ENCODE data around the gene MTHFD1L.

DNA sequence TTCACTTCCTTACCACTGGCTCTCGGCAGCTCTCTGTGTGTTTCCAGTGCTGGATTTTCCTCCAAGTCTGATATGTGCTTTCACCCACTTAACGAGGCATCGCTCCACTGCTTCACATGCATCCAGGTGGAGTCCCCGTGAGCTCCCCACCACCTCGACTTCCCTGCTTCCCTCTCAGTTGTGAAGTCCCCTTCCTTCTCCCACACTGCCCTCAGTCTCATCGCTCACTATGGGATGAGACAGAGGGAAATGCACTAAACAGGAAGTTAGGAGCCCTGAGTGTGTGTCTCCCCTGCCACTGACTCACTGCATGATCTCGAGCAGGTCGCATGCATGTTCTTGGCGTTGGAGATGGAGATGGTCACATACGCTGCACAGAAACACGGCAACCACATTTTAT lies 84.0 kb downstream of the MTHFD1L start:
- TF ChIP-seq, protein P1, sequence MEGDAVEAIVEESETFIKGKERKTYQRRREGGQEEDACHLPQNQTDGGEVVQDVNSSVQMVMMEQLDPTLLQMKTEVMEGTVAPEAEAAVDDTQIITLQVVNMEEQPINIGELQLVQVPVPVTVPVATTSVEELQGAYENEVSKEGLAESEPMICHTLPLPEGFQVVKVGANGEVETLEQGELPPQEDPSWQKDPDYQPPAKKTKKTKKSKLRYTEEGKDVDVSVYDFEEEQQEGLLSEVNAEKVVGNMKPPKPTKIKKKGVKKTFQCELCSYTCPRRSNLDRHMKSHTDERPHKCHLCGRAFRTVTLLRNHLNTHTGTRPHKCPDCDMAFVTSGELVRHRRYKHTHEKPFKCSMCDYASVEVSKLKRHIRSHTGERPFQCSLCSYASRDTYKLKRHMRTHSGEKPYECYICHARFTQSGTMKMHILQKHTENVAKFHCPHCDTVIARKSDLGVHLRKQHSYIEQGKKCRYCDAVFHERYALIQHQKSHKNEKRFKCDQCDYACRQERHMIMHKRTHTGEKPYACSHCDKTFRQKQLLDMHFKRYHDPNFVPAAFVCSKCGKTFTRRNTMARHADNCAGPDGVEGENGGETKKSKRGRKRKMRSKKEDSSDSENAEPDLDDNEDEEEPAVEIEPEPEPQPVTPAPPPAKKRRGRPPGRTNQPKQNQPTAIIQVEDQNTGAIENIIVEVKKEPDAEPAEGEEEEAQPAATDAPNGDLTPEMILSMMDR (IDR thresholded peaks at IDR 0.05), result no peak
- TF ChIP-seq EZH2 (IDR thresholded peaks at IDR 0.05) (no peak), EZH2phosphoT487 (IDR thresholded peaks at IDR 0.05) (no peak)
